CD4-positive, alpha-beta T cell treated with Interleukin-15 for 4 hours (primary cell): ENCODE results near the gene PLEKHH2.

Source experiments
- DNase-seq: peaks from one replicate; pipeline ENCODE4 v3.0.0-alpha.2; 2020; ENCODE audit warnings: low spot score

Gene PLEKHH2

GRCh38 chr2:43762286-43762685 lies 125.2 kb downstream of the PLEKHH2 start:
- no peak for DNase-seq

DNA sequence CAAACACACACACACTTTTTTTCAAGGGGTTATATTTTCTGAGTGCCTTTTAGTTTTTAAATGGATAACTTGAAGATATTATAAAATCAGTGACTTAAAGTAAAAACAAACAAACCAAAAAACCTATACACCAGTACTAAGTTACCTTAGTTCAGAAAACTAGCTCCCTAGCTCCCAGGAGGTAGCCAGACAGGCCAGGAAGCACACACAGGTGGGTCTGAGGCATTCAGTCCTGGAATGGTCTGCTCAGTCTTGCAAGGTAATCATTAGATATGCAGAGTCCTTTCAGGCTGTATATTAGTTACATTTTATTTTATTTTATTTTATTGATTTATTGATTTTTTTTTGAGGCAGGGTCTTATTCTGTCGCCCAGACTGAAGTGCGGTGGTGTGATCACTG lies 126.0 kb downstream of the PLEKHH2 start:
- no peak for DNase-seq

DNA sequence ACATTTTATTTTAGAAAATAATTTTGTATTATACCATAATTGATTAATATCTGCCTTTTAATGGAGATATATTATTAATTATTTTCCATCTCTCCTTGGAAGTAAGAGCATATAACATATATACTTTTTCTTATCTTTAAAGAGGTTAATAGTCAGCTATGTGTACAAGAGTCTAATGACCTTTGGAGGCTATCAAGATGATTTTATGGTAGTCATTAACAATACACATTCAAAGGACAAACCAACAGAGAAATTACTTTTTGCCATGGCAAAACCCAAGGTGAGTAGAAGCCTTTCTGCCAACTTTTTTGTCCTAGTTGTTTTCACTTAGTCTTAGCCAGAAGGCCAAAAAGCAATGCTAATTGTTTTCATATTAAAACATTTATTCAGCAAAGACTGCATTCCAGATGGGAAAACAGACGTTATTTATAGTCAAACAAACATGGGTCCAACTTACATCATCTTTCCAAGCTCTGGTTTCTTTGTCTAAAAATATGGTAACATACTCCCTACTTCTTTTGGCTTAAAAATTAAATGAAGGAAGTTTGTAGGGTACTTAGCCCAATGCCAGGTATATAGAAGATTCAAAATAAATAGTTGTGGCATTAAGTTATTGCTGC lies 127.1 kb downstream of the PLEKHH2 start:
- no peak for DNase-seq

- no peak for DNase-seq
Observed at GRCh38 chr2:43766006-43766405, 128.9 kb downstream of the PLEKHH2 start.

DNA sequence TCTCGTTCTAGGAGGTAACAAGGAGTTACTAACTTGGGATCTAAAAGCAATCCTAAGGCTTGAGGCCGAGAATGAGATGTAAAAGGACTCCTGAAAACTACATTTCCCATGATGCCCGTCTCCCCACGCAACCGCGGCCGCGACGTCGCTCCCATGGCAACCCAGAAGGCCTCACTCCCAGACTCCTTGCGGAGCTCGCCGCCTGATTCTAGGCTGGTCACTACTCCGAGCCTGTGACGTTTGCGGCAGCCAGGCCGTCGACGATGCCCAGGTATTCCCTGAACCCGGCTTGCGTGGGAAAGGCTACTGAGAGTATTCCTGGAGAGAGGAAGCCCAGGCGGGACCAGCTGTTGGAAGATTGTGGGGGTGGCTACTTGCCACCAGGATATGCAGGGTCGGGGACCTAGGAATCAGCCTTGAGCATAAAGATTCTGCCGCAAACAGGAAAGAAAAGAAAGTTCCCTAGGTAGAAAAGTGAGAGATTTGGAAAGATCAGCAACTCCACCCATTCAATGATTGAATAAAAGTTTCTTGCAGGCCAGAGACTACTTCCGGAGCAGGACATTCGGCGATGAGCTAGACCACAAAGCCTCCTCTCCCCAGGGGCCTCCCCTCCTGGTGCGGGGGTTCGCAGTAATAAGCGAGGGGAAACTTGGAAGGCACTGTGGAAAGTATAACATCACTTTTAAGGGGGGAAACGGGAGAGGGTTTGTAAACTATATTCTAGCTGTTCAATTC lies 137.0 kb downstream of the PLEKHH2 start, which contains the start of gene DYNC2LI1:
Gene DYNC2LI1 (plus strand): TSS at position 164 of the 738 bp plus-strand sequence. CDS start 100 bp downstream, at position 264.
- peak; percentile 73 for DNase-seq

GRCh38 chr2:43774617-43775016 lies 137.6 kb downstream of the PLEKHH2 start:
- no peak for DNase-seq

DNA sequence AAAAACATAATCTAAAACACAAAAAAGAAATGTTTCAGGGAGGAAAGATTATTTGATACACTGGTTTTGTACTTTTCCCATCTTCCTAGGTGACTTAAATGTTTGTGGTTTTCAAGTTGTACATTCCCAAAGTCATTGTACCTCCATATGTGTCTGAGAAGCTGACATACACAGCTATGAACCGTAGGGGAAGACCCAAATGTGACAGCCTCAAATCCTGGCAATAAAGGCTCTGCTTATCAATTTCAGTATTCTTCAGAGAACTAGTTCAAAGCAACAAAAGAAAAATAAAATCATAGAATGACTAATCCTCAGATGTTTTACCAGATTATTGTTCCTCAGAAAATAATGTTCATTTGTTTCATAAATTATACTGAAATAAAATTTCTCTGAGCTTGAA lies 139.3 kb downstream of the PLEKHH2 start:
- no peak for DNase-seq

- DNase-seq: no peak
Observed at GRCh38 chr2:43777306-43777926, 140.4 kb downstream of the PLEKHH2 start.

DNA sequence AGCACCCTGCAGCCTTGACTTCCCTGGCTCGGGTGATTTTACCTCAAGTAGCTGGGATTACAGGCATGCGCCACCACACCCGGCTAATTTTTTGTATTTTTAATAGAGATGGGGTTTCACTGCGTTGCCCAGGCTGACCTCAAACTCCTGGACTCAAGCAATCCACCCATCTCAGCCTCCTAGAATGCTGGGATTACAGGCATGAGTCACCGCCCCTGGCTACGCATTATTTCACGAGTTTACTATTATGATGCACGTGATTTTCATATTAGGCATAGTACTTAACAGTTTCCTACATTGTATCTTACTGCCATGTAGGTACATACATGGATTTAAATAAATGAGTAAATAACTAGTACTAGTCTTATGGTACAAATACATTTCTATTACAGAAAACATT lies 141.2 kb downstream of the PLEKHH2 start:
- no peak for DNase-seq

DNA sequence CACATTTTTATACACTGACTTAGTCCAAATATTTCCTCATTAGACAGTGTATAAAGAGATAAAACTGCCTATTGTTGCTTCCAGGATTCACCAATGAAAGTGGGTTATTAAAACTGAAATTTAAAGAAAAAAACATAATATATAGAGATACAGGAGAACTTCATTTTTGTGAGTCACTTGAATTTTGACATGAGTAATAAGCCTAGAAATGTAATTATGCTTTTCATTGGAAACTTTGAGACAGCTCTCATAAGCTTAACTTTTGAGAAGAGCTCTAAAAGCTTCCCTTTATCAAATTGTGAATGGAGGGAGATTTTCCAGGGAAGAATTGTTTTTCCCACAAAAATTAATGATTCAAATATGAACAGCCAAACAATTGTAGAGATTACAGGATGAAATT lies 150.8 kb downstream of the PLEKHH2 start:
- no peak for DNase-seq

DNA sequence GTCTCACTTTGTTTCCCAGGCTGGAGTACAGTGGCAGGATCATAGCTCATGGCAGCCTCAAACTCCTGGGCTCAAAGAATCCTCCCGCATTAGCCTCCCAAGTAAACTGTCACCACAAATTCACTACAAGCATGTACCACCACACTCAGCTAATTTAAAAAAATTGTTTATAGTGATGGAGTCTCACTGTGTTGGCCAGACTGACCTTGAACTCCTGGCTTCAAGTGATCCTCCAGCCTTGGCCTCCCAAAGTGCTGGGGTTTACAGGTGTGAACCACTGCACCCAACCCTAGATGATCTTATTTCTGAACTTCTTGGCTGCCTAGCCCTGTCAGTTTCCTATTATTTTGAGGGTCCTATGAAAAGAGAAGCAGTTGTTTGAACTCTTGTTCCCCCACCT lies 151.6 kb downstream of the PLEKHH2 start:
- DNase-seq: no peak

DNA sequence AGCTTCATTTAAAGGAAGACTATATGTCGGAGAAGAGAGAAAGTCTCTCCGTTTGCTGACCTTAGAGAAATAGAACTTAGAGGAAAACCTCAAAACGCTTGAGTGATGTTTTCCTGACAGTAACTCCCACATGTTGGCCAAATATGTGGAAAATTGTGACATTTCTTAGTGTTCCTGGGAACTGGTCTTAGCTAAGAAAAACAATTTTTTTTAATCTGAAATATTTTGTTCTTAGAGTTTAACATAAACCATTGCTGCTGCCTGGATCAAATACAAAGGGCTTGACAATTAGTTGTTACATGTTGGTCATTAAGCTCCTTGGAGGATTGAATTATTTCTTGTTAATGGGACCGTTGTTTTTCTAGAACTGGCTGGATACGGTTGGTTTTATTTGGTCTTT lies 153.1 kb downstream of the PLEKHH2 start:
- no peak for DNase-seq

DNA sequence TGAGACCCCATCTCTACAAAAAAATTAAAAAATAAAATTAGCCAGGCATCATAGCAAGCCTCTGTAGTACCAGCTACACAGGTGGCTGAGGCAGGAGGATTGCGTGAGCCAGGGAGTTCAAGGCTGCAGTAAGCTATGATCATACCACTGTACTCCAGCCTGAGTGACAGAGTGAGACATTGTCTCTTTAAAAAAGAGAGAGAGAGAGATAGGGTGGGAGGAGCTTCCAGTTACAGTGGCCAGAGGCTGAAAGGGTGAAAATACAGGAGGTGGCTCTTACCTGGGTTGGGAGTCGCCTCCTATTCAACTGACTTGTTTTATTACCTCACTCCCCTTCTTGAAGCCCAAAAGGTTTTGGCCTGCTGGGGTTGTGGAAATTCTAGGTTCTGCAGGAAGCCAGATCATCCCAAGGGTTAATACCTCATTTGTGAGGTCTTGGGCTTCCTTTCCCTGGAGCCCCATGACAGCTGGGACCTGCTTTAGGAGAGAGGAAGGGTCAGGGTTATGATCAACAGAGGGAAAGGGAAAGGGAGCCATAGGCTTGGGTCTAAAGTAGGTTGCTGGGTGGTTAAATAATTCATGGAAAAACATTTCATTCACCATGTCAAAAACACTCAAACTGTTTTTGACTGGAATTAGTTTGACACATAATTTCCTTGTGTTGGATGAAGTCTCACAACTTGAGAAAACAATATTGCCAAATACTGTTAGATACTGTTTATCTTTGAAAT lies 154.1 kb downstream of the PLEKHH2 start:
- no peak for DNase-seq

DNA sequence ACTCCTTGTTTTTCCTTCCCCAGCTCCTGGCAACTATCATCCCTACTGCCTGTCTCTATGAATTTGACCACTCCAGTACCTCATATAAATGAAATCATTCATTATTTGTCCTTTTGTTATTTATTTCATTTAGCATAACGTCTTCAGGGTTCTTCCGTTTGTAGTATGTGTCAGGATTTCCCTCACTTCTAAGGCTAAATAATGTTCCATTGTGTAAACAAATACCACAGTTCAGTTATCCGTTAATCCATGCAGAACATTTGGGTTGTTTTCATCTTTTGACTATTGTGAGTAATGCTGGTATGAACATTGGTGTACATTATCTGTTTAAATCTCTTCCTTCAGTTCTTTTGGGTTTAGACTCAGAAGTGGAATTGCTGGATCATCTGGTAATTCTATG lies 155.6 kb downstream of the PLEKHH2 start:
- DNase-seq: no peak

DNA sequence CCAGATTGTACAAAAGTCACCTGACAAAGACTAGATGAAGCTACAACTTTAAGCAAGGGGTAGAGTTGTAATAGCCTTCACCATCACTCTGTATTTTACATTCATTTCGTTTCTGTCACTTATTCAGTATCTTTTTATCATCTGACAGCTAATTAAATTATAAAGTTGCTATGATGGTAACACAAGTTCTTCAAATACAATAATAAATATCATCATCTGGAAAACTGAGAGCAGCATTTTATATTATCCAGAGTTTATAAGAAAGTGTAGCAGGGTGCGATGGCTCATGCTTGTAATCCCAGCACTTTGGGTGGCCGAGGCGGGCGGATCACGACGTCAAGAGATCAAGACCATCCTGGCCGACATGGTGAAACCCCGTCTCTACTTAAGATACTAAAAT lies 157.9 kb downstream of the PLEKHH2 start:
- no peak for DNase-seq

GRCh38 chr2:43796206-43796605 lies 159.1 kb downstream of the PLEKHH2 start:
- DNase-seq: no peak

GRCh38 chr2:43798300-43798699 lies 161.2 kb downstream of the PLEKHH2 start:
- DNase-seq: no peak

DNA sequence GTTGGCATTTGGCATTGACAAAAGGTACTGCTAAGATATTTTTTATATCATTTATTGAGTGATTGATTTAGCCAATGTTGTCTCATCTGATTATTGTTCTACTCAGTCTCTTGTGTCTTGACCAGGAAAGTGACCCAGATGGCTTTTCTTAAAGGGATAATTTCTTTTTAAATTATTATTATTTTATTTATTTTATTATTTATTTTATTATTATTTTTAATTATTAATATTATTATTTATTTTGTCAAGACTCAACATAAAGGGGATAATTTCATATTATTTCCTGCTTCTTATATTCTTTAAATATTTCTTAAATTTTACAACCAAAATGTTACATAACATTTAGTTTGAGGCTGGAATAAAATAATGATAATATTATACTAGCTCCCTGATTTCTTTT lies 163.8 kb downstream of the PLEKHH2 start:
- DNase-seq: no peak

DNA sequence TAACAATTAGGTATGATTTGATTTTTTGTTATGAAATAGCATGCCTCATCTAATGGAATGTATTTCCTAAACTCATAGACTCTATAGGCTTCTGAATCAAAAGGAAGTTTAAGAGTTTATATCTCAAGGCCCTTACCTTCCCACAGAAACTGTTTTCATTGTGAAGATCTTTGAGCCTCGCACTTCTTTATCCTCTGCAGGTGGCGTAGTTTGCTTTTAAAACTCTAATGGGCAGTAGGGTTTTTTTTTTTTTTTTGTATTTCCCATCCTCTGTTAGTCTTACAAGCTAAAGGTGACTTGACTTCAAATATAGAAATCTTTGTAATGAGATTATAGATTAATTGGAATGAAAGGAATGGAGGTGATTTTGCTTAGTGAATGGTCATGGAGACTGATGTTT lies 165.1 kb downstream of the PLEKHH2 start:
- DNase-seq: no peak

DNA sequence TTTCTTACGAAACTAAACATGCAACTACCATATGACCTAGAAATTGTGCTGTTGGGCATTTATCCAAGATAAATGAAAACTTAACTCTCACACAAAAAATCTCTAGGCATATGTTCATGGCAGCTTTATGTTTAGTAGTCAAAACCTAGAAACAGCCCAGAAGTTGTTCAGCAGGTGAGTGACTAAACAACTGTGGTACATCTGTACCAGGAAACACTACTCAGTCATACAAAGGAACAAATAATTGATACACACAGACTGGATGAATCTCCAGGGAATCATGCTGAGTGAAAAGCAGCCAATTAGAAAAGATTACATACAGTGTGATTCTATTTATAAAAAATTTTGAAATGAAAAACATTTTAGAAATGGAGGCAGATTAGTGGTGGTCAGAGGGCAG lies 166.1 kb downstream of the PLEKHH2 start:
- no peak for DNase-seq

GRCh38 chr2:43806719-43807031 lies 169.6 kb downstream of the PLEKHH2 start:
- DNase-seq: no peak

- DNase-seq: no peak
Observed at GRCh38 chr2:43810452-43810851, 173.4 kb downstream of the PLEKHH2 start.

GRCh38 chr2:43810888-43811287 lies 173.8 kb downstream of the PLEKHH2 start:
- DNase-seq: no peak
